Ramos (cell line): Measurements from ENCODE around the gene MMP24.
"Not testable (repeated sequence)": the region's sequence is repeated elsewhere in the genome, so short reads cannot be mapped to it uniquely, and the experiment has no call there.

Source experiments
- in situ Hi-C: fragments of 300-500 bp; cut with MboI; formaldehyde crosslinking; loops from one replicate; pipeline ENCODE4 v1.14.3; 2022; ENCODE audit warnings: low sequenced_read_pairs; ENCODE audit not compliant: unreplicated experiment

Gene MMP24

DNA sequence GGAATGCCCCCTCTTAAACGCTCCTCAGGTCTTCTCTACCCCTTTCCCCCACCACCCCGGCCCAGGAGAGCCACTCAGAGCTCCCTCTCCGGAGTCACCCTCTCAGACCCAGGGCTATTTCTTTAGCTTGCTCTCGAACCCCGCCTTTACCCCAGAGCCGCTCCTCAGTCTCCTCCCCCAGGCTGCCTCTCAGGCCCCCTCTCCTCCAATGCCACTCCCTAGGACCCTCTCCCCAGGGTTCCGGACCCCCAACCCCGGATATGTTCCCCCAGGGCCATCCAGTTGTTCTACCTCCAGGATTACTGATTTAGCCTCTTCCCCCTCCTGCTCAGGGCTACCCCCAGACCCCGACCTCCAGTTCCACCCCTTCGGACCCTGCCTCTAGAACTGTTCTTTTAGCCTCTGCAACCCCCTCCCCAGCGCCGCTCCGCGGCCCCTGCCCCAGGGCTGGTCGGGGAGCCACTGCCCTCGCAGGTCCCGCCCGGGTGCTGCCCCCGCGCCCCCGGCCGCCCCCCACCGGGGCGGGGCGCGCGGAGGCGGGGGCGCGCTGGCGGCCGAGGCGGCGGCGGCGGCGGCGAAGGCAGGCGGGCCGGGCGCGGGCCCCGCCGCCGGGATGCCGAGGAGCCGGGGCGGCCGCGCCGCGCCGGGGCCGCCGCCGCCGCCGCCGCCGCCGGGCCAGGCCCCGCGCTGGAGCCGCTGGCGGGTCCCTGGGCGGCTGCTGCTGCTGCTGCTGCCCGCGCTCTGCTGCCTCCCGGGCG lies at the start of gene MMP24:
Gene MMP24 (plus strand): TSS at position 565 of the 758 bp plus-strand sequence. CDS start 49 bp downstream, at position 614.
- in situ Hi-C loops: no loop called here

DNA sequence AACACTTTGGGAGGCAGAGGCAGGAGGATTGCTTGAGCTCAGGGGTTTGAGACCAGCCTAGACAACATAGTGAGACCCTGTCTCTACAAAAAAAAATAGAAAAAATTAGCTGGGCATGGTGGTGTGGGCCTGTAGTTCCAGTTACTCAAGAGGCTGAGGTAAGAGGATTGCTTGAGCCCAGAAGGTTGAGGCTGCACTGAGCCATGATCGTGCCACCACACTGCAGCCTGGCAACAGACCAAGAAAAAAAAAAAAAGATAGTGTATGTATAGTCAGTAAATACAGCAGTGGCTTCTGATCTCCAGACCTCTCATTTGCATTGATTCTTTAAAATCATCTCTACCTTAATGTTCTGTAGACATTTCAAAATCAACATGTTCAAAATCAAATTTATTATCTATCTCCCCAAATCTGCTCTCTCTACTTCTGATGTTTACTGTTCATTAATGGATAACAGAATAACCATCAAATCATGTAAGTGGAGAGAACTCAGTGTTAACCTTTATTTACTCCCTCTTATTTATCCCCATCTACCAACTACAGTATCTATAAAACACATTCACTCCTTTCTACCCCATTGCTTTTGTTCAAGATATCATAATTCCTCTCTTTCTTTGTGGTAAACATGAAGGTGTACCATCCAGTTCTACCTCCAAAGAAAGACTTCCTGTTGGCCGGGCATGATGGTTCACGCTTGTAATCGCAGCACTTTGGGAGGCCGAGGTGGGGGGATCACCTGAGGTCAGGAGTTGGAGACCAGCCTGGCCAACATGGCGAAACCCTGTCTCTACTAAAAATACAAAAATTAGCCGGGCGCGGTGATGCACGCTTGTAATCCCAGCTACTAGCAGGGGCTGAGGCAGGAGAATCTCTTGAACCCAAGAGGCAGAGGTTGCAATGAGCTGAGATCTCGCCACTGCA lies 46.9 kb upstream of the MMP24 start:
- in situ Hi-C loops: no loop called here

DNA sequence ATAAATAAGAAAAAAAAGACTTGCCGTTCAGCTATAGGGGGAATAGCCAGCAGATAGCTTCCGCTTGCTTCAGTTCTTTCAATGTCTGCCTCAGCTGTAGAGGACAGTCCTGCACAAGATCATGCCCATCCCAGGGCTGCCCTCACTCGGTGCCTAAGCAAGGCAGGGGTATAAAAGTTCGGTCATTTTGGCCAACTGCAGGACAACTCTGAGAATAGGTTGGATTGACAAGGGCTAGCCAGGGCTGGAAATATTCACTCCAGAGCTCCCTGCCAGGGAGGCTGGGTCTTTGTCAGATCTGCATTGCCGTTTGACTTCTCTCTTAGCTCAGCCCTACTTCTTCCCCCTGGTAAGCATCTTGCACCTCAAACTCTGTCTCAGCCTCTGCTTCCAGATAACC lies 46.2 kb upstream of the MMP24 start:
- in situ Hi-C loops: no loop called here

DNA sequence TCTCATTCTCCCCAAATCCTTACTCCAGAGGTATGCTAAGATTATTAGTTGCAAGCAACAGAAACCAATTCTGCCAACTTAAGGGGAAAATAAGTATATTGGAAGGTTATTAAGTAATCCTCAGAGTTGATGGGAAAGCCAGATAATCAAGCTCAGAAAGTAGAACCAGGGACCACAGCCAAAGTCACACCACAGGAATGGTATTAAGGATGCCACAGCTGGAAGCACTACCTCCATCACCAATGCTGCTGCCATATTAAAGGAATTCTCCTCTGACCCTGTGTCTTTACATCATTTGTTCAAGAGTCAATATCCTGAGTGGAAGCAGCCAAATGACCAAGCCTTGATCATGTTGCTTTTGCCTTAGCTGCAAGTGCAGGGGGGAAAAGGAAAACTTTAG lies 44.8 kb upstream of the MMP24 start:
- in situ Hi-C loops: no loop called here

DNA sequence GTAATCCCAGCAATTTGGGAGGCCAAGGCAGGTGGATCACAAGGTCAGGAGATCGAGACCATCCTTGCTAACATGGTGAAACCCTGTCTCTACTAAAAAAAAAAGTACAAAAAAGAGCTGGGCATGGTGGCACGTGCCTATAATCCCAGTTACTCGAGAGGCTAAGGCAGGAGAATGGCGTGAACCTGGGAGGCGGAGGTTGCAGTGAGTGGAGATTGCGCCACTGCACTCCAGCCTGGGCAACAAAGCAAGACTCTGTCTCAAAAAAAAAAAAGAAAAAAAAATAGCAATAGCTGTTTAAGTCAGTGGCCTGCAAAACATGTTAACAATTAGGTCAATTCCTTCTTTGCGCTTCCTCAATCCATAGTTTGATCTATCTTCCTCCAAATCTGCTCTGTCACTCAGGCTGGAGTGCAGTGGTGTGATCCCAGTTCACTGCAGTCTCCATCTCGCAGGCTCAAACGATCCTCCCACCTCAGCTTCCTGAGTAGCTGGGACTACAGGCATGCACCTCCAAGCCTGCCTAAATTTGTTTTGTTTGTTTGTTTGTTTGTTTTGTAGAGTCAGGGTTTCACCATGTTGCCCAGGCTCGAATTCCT lies 39.7 kb upstream of the MMP24 start:
- in situ Hi-C loops: not testable (repeated sequence)

DNA sequence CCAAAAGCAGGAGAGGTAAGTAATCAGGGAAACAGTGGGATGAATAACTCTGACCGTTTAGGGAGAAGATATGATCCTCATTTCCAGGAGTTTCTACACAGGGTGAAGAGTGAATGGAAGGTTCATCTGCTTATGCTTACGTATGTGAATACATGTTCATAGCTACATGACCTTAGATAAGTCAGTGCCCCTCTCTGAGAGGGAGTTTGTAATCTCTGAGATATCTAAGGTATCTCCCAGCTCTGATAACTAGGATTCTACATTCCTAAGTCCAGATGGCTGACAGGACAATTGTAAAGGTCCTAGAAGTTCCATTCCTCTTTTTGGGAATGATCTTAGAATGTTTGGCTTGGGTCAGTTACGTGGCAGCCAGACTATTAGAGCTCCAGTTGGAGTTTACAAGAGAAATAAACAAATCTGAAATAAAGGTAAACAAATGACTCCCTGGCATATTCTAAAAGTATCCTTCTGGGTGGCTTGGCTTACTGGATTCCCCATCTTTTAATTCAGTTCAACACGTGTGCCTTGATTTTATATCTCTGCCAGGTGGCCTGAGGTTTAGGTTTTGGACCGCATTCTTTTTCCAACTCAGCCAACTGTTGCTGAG lies 38.8 kb upstream of the MMP24 start:
- in situ Hi-C loops: no loop called here

DNA sequence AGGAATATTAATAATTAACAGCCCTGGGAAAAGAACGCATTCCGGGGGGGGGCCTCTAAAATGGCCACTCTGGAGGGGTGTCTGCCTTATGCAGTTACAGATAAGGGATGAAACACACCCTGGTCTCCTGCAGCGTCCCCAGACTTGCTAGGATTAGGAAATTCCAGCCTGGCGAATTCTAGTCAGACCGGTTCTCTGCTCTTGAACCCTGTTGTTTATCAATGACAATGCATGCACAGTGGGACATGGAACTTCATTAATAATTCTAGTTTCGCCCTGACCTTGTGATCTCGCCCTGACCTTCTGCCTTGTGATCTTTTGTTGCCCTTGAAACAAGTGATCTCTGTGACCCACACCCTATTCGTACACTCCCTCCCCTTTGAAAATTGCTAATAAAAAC lies 37.3 kb upstream of the MMP24 start:
- in situ Hi-C loops: not testable (repeated sequence)

DNA sequence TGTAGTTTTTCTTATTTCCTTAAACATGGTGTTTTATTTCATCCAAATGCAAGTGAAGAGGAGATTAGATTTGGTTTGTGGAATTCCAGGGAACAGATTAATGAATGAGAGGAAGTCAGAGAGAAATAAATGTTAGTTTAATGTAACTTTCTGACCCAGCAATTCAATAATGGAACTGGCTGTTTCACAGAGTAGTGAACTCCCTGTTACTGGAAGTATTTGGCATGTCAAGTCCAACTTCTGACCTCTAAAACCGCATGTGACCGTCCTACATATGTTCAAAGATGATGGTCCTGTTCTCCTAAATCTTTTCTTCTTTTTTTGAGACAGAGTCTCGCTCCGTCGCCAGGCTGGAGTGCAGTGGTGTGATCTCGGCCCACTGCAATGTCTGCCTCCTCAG lies 35.9 kb upstream of the MMP24 start:
- in situ Hi-C loops: no loop called here

DNA sequence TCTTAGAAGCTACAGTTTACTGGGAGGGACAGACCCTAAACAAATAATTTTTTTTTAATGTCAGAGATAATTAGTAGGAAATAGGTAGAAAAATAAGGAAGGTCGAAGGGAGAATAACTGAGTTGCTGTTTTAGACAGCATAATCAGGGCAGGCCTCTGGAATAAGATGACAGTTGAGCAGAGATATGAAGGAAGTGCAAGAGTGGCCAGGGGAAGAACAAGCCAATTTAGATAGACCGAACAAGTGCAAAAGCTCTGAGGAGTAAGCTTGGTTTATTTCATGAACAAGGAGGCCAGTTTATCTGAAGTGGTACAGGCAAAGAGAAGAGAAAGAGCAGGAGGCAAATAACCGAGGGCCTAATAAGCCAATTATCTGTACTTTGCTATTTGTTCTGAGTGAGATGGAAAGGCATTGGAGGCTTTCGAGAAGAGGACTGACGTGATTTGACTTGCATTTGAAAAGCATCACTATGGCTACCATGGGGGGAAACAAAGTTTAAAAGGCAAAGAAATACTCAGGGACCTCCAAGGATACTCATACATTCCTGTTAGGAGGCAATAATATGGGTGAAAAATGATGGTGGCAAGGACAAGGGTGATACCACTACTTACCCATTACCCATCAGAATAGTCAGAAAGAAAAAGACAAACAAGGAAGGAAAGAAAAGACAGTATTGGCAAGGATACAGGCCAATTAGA lies 34.9 kb upstream of the MMP24 start:
- in situ Hi-C loops: no loop called here

DNA sequence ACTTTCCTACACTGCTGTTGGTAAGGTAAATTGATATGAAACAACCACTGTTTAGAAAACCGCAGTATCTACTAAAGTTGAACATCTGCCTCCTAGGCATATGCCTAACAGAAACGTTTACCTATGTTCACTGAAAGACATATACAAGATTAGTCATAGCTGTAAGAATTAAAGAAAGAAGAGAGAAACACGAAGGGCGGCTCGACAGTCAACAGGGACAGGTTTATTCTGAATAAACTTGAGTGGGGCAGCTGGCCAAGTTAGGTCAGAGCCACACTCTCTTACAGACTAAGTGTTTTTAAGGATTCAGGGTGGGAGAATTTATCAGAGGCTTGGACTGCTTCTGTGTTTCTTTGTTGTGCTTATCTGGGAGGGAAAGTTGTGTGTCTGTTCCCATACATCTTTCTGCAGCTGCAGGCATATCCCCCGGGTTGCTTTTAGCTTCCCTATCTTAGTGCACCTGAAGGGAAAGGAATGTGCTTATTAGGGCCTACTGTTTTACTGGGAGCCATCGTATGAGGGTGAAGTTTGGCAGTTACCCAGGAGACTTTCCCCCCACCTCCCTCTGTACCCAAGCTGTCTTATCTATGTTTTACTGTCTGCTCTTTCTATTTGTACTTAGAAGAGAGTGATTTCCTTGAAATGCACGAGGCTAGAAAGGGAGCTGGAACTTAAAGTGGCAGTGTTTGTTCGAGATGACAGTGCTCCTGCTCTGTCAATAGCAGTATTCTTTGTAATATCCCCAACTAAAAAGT lies 34.2 kb upstream of the MMP24 start:
- in situ Hi-C loops: no loop called here

DNA sequence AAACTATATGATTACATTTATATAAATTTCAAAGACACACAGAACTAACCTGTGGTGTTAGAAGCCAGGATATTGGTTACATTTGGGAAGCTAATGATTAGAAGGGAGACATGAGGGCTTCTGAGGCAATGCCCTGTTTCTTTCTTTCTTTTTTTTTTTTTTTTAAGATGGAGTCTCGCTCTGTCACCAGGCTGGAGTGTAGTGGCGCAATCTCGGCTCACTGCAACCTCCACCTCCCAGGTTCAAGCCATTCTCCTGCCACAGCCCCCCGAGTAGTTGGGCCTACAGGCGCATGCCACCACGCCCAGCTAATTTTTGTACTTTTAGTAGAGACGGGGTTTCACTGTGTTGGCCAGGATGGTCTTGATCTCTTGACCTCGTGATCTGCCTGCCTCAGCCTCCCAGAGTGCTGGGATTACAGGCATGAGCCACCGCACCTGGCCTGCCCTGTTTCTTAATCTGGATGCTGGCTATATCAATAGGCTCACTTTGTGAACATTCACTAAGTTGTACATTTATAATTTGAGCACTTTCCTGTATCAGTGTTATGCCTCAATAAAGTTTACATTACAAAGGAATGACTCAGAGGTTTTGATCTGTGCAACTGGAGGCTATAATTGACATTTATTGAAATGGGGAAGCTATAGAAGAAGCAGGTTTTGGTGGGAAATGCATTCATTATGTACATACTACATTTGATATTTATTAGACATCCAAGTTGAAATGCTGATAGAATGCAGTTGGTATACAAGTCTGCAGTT lies 33.3 kb upstream of the MMP24 start:
- in situ Hi-C loops: not testable (repeated sequence)

DNA sequence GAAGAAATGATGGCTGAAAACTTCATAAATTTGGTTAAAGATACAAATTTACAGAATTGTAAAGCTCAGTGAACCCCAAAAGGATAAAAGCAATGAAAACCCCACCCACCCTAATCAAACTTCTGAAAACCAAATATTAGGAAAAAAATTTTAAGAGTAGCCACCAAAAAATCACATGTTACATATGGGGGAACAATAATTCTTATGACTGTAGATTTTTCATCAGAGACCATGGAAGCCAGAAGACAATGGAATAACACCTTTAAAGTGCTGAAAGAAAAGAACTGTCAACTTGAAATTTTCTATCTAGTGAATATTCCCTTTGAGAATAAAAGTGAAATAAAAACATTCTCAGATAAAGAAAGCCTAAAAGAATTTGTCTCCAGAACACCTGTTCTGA lies 30.2 kb upstream of the MMP24 start:
- in situ Hi-C loops: no loop called here

DNA sequence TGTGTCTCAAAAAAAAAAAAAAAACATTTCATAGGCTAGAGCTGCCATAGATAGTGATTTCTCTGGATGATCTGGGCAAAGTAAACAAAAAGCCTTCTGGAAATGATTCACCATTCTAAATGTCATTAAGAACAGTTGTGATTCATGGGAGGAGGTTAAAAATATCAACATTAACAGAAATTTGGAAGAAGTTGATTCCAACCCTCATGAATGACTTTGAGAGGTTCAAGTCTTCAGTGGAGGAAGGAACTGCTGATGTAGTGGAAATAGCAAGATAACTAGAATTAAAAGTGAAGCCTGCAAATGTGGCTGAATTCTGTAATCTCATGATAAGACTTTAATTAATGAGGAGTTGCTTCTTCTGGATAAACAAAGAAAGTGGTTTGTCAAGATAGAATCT lies 26.8 kb upstream of the MMP24 start:
- in situ Hi-C loops: no loop called here

DNA sequence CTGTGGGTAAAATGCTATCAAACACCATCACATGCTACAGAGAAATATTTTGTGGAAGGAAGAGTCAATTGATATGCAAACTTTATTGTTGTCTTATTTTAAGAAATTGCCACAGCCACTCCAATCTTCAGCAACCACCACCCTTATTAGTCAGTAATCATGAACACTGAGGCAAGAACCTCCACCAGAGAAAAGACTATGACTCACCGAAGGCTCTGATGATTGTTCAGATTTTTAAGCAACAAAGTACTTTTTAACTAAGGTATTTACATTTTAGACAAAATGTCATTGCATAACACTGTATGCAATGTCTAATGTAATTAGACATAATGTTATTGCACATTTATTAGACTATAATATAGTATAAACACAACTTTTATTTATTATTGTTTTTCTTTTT lies 26.2 kb upstream of the MMP24 start:
- in situ Hi-C loops: no loop called here

DNA sequence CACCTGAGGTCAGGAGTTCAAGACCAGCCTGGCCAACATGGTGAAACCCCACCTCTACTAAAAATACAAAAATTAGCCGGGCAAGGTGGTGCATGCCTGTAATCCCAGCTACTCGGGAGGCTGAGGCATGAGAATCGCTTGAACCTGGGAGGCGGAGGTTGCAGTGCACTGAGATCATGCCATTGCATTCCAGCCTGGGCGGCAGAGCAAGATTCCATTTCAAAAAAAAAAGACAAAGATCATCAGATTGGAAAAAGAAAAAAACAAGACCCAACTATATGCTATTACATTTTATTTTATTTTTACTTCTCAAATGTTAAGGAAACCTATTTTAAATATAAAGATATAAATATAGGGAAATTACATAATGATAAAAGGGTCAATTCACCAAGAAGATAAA lies 25.0 kb upstream of the MMP24 start:
- in situ Hi-C loops: not testable (repeated sequence)

DNA sequence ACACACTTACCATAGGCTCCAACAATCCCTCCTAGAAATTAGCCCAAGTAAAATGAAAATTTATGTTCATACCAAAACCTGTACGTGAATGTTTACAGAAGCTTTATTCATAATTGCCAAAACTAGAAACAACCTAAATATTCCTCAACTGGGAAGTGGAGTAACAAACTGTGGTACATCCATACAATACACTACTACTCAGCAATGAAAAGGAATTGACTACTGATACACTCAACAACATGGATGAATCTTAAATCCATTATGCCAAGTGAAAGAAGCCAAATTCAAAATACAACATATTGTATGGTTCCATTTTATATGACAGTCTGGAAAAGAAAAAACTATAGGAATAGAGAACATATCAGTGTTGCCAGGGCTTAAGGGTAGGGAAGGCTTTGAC lies 19.7 kb upstream of the MMP24 start:
- in situ Hi-C loops: no loop called here

DNA sequence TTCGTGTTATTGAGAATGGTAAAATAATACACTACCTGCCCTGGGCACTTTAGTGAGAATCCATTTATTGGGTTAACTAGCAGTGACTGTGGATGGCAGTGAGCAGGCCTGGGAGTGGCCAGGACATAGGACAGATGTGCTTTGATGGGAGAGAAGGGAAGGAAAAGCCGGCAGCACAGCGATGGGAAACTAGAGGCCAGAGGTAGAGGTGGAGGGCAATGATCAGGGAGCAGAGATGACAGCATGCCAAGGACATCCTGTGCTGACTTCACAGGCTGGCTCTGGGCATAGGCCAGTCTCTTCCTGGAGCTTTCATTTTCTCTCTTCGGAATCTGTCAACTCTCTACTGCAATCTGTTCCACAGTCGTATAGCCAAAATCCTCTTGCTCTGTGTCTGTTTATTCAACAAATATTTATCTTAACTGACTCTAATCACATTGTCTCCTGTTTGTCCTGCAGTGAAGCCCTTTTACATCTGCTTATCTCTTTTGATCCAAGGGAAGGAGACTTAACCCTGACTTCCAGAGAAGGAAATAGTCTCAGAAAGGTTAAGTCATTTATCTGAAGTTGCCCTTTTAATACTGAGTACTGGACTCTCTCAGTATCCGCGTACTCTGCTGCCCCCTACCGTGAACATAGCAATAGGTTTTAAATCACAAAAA lies 18.4 kb upstream of the MMP24 start:
- in situ Hi-C loops: no loop called here
